Measurements from ENCODE around the gene NOD1.
A peak's percentile ranks its signal among the peaks of the same experiment; 100 is the strongest.

NOD1 gene

DNA sequence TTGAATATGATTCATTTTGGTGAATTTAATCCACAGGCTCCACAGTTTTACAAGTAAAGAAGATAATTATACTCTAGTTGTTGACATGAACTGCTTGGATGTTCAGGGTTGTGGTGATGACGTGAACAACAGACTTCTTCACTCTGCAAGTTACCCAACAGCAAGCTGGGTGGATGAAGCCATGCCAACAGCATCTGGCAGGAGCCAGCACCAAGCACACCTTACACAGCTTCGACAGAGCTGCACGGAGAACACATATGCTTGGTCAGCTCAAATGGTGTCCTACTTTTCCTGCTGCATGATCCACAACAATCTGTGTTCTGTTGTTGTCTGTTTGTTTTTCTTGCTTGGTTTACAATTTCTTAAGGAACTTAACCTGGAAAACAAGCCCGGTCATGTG, 9.8 kb downstream of the NOD1 start:
- DNase-seq: no peak

DNA sequence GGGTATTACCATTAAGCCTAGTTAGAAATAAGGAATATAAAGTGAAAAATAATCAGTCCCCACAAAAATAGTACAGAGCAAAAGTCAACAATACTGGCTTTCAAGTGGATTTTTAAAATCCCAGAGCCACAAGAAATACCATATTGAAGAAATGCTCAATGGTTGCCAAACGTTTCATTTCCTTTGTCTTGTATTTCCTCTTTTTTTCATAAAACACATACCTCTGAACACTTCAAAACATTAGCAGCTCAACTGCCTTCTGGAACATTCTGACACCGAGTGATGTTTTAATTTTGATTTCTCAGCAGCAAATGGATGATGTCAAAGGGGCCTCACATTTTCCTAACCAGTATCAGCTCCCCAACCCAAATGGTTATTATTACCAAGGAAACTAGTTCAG, 10.5 kb downstream of the NOD1 start:
- no peak for DNase-seq

DNA sequence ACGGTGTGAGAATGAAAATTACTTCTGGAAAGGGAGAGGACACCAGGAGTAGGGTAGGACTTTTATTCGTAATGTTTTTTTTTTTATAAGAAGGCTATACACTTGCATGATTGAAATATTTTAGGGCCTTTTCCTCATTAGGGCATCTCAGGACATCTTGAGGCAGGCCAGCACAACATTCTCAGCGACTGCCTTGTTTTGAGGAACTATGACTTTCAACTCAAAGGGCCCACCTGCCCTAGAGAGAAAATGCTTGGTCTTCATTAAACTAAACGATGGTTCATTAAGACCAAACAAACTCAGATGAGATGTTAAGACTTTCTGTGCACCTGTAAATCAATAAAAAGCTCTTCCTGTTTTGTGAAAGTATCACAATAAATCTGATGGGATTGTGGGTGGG, 11.3 kb downstream of the NOD1 start:
- DNase-seq: no peak

DNA sequence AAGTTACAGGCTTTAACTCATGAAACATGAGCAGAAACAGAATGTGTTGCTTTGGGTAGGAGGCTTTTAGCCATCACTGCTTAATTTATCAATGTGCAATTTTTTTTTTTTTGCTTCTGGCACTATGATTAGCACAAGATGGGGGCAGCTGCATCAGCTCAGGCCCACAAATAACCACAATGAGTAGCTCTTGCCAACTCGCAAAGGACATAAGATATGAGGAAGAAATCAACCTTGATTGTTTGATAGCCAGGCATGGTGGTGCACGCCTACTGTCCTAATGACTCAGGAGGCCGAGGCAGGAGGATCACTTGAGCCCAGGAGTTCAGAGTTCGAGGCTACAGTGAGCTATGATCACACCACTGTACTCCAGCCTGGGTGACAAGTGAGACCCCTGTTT, 12.3 kb downstream of the NOD1 start:
- DNase-seq: no peak

DNA sequence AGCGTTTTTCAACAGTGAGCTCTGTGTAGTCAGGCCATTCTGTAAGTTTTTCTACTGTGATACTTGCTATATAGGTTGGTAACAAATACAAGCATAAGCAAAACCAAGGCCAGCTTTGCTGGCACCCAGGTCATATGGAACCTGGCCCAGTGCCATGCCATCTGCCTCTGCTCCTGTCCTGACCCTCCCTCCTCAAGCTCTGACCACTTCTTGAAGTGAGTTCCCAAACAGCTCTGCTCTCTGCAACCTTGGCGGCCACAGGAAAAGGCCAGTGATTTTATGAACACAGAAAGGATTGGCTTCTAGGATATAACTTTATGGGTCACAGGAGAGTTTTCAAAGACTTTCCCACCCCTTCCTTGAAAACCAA, 12.8 kb downstream of the NOD1 start:
- no peak for DNase-seq

DNA sequence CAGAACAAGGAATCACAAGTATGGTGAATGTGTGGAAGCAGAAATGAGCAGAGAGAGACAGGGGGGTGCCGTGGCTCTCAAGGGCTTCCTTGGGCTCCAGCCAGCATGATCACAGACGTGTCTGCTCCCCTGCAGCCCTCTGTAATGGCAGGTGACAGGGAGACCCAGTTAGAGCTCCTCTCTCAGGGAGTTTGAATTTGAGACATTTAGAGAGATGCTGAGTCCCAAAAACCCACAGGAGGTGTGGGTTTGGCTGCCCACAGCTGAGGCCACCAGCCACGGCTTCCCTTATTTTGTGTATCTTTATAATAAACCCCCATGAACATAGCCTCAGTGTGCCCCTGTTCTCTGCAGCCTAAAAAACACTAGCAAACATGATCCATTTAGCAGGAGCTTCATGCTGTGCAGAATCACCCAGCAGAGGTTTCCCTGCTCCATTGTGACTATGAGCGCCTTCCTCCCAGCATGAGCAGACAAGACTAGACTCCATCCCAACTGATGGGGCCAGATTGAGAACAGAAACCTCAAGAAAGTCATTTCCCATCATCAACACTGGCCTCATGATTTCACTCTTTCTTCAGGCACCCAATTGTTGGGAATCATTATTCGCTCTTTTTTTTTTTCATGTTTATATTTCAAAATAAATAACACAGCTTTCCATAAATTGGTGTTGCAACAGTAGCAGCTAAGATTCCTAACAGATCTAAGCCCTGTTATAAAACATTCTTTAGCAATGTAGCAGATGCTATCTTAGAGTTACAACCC, 13.4 kb downstream of the NOD1 start:
- no peak for DNase-seq

DNA sequence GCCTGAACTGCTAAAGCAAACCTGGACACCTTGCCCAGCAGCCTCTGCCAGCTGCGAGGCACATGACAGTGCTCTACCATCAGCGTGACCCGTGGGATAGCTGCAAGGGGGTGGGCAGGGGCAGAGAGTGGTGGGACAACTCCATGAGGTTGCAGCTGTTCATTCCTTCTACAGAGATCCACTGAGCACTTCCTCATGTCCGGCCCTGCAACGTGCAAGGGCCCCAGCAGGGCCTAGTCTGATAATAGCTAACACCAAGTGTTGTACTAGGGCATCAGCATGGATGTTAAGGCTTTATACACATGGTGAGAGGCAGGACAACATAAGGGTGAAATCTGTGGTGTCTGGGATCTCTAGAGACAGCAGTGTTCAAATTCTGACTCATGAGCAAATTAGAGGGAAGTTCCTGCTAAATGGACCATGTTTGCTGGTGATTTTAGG, 14.3 kb downstream of the NOD1 start:
- no peak for DNase-seq

DNA sequence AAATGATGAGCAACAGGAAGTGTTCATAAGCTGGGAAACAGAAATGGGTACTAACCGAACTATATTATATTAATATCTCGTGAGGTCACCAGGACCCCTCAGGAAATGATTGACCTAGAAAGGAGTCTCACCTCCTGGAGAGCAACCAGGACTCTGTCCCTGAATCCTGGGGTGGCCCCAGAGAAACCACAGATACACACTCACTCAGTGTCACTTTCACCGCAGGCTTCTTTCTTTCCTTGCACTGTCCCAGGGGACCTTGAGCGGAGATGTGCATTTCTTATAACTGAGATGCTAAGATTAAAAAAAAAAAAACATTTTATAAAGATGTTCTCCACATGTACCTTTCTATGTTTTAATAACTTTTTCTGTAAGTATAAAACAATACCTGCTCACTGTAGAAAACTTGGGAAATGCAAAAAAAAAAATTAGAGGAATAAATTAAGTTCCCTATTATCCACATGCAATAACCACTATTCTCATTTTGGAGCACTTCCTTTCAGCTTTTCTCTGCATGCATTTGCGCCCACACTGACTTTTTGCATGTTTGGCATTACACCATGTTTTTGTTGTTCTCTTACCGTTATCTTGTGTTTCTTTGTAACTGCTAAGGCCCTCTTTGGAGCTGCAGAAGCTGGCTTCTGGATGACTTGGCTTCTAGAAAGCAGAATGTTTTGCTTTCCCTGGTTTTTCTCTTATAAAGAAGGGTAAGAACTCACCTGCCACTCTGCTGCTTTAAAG, 15.0 kb downstream of the NOD1 start:
- DNase-seq: no peak

DNA sequence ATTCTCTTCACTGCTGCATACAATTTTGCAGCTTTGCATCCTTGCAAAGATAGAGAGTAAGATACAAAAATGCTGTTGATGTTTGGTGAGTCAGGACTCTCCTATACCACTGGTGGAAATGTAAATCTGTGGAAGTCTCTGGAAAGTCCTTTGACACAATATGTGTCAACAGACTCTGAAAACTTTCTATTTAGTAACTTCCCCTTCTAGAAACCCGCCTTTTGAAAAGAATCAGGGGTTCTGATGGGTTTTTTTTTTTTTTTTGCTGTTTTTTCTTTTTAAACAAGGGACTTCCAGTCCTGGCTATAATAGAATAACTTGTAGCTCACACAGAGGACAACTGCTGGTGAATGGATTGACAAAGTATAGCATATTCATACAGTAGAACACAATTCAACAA, 16.4 kb downstream of the NOD1 start:
- no peak for DNase-seq

DNA sequence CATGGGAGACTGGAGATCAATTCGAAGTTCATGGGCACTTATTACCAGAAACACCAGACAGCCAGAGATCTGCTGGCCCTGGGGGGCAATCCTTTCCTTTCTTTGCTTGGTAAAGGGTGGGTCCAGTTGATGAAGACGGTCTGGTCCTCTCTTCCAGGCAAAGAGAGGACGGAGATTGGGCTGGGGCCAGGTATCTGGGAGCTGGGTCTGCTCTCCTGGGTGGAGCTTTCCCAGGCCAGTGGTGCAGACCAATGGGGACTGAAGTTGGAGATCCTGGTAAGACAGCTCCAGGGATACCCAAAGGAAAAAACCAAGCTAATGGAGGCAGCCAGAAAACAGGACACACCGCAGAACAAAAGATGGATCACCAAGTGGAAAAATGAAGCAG, 18.3 kb downstream of the NOD1 start:
- no peak for DNase-seq

DNA sequence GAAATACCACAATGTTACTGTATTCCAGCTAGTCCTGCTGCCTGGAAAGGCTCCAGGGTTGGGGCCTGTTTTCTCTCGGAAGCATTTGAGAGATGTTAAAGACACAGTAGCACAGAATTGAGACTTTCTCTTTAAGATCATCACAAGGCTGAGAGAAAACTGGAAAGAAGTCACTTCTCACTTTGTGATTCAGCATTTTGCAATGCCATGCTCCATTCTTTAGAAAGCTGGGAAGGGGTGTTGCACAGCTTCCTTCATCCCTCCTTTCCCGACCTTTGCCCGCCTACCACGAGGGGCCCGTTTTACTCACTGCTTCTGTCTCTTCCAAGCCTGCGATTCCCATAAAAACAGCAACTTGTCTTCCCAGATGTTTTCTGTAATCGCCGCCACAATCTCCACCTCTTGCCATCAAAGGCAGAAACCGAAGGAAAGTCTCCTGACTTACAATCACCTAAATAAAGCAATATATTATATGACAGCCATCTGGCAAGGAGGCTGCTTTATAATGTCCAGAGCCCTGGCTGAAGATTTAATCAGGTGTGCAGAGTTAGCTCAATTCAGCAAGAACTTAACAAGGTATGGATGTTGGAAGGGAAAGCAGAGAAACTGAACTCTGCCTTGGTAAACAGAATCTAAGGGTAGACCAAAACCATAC, 18.9 kb downstream of the NOD1 start:
- DNase-seq: peak; percentile 97

DNA sequence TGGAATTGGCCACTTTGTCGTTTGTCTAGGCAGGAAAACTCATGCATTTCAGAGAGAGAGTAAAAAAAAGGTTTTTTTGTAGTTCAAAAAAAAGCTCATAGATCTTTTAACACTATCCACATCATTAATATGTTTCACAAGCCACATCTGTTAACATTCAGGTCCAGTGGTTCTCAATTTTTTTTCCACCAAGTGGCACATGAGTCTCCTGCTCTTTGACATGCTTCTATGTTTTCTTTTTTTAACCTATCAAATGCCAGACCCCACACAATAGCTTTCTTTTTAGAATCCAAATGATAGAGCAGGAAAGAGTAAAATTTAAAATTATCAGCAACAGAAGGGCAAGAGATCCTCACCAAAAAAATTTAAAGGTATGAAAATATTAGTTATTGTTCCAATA, 20.3 kb downstream of the NOD1 start:
- no peak for DNase-seq

DNA sequence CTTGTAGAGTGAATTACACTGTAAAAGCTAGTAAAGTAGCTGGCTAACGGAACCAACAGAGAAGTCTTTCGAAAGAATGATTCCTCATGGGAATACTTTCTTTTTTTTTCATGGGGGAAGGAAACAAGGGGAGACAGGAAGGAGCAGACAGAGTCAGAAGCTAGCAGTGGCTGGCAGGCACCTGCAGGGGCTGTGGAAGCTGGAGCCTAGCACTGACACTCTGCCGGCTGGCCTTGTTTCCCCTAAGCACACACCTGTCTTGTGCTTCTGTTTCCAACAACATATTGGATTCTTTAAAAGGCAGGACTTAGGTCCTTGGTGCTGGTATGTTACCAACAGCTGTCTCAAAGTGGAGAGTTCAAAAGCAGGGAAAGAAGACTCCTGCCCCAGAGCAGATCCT, 24.7 kb downstream of the NOD1 start:
- DNase-seq: peak; percentile 44

DNA sequence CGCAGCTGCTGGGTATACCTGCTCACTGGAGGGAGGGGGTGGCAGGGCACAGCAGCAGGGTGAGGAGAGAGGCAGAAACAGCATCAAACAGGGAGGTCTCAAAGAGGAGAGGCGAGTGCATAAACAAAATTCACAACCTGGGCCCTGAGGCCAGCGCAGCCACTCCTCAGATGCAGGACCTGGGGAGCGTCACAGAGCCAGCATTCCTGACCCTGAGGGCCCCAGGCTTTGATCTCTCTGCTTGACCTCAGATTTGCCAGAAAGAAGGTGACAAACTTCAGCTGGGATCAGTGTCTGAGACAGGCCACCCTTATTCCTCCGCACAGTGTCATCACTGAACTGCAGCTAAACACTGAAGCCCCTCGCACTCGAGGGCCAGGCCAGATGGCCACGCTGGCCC, 25.6 kb downstream of the NOD1 start:
- DNase-seq: no peak

DNA sequence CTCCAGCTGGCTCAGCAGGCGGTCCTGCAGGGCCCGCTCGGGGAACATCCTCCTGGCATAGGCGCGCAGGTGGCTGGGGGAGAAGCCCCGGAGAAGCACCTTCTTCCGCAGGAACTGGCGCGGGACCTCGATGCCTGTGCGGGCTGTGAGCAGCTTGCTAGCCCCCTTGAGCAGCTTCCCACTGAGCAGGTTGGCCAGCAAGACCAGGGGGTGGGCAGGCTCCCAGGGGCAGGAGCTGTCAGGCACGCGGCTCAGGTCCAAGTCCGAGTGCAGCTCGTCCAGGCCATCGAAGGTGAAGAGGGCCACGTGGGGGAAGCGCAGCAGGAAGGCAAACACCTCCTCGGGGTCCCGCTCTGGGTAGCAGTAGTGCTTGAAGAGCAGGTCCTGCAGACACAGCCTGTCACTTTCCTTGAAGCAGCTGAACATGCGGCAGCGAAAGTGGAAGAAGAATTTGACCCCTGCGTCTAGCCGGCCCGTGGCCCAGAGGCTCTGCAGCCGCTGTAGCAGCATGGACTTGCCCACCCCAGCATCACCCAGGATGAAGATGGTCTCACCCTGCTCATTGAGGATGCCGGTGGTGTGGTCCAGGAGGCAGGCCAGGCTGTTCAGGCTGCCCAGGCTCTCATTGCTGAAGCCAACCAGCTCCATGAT, 26.2 kb downstream of the NOD1 start:
- DNase-seq: no peak

DNA sequence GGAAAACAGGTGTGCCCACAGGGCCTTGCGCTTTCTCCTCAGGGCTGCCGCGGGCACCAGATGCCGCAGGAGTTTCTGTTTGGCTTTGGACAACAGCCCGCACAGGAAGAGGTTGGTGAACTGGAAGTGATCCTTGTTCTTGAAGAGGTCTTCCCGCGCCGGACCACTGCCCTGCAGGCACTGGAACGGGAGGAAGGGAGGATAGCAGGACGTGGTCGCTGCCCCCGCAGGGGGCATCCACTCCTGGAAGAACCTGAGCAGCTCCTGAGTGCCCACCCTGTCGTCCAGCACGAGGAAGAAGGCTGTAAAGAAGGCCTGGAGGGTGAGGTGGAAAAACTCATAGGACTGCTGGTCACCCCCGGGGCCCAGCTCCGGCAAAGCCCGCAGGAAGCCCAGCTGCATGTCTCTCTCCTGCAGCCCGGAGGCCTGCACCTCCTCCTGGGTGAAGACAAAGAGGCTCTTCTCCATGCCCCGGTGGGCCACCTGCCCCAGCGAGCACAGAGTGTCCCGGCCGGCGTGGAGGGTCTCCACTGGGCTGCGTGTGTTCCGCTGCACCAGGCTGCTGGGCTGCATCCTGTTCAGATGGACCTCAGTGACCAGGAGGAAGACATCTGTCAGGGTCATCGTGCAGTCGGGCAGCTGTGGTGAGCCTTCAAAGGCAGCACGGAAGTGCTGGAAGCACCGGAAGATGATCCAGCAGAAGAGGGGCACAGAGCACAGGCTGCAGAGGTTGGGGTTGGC, 26.9 kb downstream of the NOD1 start:
- no peak for DNase-seq

DNA sequence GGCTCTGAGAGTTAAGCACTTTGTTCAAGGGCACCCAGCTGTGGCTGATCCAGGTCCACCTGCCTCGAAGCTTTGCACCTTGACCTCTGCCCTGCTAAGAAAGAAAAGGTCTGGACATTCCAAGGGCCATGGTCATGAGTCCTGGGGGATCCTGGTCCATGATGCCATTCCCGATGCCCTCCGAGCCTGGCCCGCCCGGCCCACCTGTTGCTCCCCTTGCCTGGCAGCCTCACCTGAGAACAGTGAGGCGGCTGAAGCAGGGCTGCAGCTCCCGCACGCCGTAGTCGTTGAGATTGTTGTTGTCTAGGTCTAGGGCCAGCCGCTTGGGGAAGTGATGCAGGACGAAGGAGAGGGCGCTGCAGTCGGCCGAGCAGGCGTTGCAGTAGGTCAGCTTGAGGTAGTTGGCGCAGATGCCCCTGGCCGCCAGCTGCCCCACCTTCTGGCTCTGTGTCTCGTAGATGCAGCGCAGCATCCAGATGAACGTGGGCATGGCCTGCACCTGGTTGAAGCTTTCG, 27.5 kb downstream of the NOD1 start:
- no peak for DNase-seq

DNA sequence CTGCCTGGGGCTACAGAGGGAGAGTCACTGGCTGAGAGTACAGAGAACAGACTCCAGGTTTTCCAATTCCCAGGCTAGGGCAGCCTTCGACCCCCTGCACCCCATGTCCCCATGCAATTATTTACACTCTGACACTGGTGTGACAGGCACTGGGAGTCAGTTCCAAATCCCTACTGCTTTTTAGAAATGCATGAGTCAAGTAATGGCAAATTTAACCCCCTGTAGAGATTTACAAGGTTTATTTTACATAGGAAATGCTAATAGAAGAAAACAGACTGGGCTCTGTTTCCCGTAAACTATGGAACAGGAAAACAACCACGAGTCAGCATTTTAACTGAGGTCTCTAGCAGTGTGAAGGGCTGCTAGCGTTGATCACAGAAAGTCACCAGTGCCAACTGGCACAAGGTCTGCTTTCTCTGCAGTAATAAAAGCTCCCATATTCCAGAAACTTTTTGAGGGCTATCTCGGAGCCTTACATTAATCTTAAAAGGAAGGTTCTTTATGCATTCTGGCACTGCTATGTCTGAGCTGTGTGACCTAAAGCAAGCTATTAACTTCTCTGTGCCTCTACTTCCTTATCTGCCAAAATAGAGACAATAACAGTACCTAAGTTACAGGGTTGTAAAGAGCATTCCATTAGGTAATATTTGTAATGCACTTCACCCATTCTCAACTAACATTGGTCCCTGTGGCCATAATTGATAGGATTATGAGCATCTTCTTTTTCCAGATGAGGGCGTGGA, 28.2 kb downstream of the NOD1 start:
- no peak for DNase-seq

DNA sequence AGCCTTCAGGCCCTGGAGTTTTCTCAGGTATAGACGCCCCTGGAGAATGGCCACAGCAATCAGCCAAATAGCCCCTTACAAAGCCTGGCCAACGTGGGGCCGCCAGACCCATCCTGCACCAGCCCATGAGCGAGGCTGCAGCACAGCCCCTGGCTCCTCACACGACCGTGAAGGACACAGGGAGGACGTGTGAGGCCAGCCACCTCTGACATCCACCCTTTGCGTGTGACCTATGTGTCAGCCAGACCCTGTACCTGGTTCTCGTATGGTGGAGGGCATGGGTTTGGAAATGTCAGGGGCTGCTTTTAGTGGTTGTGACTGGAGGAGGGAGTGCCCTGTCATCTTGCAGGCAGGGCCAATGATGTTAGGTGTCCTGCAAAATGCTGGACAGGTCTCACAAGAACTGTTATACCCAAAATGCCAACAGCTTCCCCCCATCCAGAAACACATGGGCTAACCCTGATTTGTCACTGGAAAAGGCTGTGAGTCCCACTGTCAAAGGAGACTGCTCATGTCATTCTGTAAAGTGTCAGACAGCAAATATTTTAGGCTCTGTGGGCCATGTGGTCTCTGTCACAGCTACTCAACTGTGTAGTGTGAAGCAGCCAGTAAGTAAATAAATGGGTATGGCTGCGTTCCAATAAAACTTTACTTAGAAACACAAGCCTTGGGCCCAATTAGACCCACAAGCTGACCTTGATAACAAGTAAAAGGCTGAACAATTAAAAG, 30.0 kb downstream of the NOD1 start:
- DNase-seq: no peak

DNA sequence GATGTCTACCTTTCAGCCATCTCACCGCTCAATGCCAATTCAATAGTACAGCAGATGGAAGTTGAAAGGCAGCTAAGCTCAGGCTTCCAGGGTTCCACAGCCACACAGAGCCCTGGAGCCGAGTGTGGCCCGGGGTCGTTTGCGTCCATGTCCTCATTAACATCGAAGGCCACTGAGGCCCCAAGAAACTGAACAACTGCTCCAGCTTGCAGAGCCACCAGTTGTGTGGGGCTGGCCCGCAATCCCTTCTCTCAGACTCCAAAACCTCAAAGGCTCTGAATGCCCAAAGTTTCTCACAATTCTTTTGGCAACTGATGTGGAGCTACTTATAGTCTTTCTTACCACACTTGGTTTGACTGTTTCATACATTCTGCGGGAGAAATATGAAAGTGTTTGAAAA, 31.1 kb downstream of the NOD1 start:
- DNase-seq: no peak

DNA sequence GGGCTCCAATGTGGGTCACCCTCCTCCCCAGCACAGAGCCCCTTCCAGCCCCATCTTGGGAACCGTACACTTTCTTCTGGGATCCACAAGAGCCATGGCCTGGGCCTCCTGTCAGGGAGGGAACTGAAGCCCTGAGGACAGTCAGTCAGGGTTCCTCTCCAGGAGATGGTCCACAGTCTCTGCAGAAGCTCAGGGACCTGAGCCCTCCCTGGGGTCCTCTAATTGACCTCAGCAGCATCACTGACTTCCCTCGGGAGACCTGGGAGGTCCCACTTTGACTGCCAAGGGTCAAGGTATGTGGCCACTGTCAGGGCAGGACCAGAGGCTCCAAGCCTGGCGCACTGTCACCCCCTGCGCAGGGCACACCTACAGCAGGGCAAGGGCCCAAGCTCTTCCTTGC, 32.3 kb downstream of the NOD1 start:
- no peak for DNase-seq
